Measurements from ENCODE around the gene WBP1L. TPM values are rescaled to one million over a fixed set of nuclear protein-coding genes. Genes with fewer than 3 reads are reported as not detected.

Gene WBP1L
- total RNA-seq, 2 donors from 2014 or later, result 32.3 to 42.7 TPM

- Histone ChIP-seq H3K27me3 (no peaks in the 10 kb centered on the region), H3K4me3 (no peak overlapping the region), H3K36me3 (no peaks in the 10 kb centered on the region), H3K27ac (no peak overlapping the region), H3K9ac (ENCODE audit: low read depth in 2 of 2, low read length in 2 of 2) (no peak overlapping the region), H3K9me3 (no peaks in the 10 kb centered on the region), H3K4me1 (no peaks in the 10 kb centered on the region)
- intact Hi-C loops (cut with DNase I), result no loop called here
- DNase-seq, result no peak
- no peak for TF ChIP-seq CTCF (IDR thresholded peaks at IDR 0.05)
These were observed 19.8 kb upstream of the WBP1L start for GRCh38 chr10:102723989-102724388.

GRCh38 chr10:102726274-102726673, 17.5 kb upstream of the WBP1L start:
- H3K9ac ChIP-seq (ENCODE audit: low read depth in 2 of 2, low read length in 2 of 2), result no peak overlapping the region
- no peak for DNase-seq
- no peaks in the 10 kb centered on the region for H3K4me1 ChIP-seq
- no peak overlapping the region for H3K4me3 ChIP-seq
- intact Hi-C loops (cut with DNase I), result loop anchor here (5.0 kb wide), 1 partner anchor 176 kb away; no protein-coding TSS in a partner anchor
- no peaks in the 10 kb centered on the region for H3K27me3 ChIP-seq
- no peaks in the 10 kb centered on the region for H3K36me3 ChIP-seq
- no peaks in the 10 kb centered on the region for H3K9me3 ChIP-seq
- no peak for TF ChIP-seq CTCF (IDR thresholded peaks at IDR 0.05)
- no peak overlapping the region for H3K27ac ChIP-seq

- Histone ChIP-seq H3K27me3 (no peaks in the 10 kb centered on the region), H3K4me1 (no peaks in the 10 kb centered on the region), H3K4me3 (no peak overlapping the region), H3K9me3 (no peaks in the 10 kb centered on the region), H3K9ac (ENCODE audit: low read depth in 2 of 2, low read length in 2 of 2) (no peak overlapping the region), H3K27ac (no peak overlapping the region), H3K36me3 (no peaks in the 10 kb centered on the region)
- DNase-seq, result no peak
- intact Hi-C loops (cut with DNase I), result loop anchor here (5.0 kb wide), 1 partner anchor 175 kb away; no protein-coding TSS in a partner anchor
- TF ChIP-seq CTCF (IDR thresholded peaks at IDR 0.05), result no peak
These were observed 16.5 kb upstream of the WBP1L start for GRCh38 chr10:102727037-102727818.

GRCh38 chr10:102729029-102730026, 14.4 kb upstream of the WBP1L start:
- peak; percentile 86 for TF ChIP-seq CTCF (IDR thresholded peaks at IDR 0.05)
- H3K36me3 ChIP-seq, result no peaks in the 10 kb centered on the region
- peak; percentile 84 for DNase-seq
- H3K27ac ChIP-seq, result no peak overlapping the region
- H3K4me3 ChIP-seq, result no peak overlapping the region
- no peak overlapping the region for H3K9ac ChIP-seq (ENCODE audit: low read depth in 2 of 2, low read length in 2 of 2)
- intact Hi-C loops (cut with DNase I), result loop anchor here (5.0 kb wide), 2 partner anchors 103 to 173 kb away; no protein-coding TSS in a partner anchor
- no peaks in the 10 kb centered on the region for H3K4me1 ChIP-seq
- no peaks in the 10 kb centered on the region for H3K9me3 ChIP-seq
- H3K27me3 ChIP-seq, result no peaks in the 10 kb centered on the region

GRCh38 chr10:102731222-102731800, 12.4 kb upstream of the WBP1L start:
- Histone ChIP-seq H3K9ac (ENCODE audit: low read depth in 2 of 2, low read length in 2 of 2) (no peak overlapping the region), H3K27me3 (no peaks in the 10 kb centered on the region), H3K27ac (no peak overlapping the region), H3K4me1 (no peaks in the 10 kb centered on the region), H3K9me3 (no peaks in the 10 kb centered on the region), H3K36me3 (no peaks in the 10 kb centered on the region), H3K4me3 (no peak overlapping the region)
- TF ChIP-seq CTCF (IDR thresholded peaks at IDR 0.05), result no peak
- intact Hi-C loops (cut with DNase I), result loop anchor here (5.0 kb wide), 1 partner anchor 101 kb away; no protein-coding TSS in a partner anchor
- DNase-seq, result no peak
